SK-N-MC (cell line): ENCODE results near the gene MAP3K7CL.

Source experiments
- DNase-seq: peaks from one replicate; pipeline ENCODE4 v3.0.0-alpha.2; 2011; ENCODE audit warnings: low read depth, low spot score
- H3K27ac ChIP-seq: fragments of 200-600 bp; sonication (generic); 2 replicates; pipeline ENCODE4 v1.5.1; 2016; ENCODE audit warnings: mixed run types
- H3K36me3 ChIP-seq: fragments of 200-600 bp; sonication (generic); 2 replicates; pipeline ENCODE4 v1.6.1; 2017; ENCODE audit warnings: antibody characterized with exemption, low read length, mixed read lengths; ENCODE audit not compliant: insufficient read depth
- H3K4me3 ChIP-seq: fragments of 200-600 bp; sonication (generic); 2 replicates; pipeline ENCODE4 v1.5.1; 2016
- H3K9ac ChIP-seq: fragments of 200-600 bp; sonication (generic); 2 replicates; pipeline ENCODE4 v1.8.0; 2017; ENCODE audit warnings: mixed run types, mixed read lengths; ENCODE audit not compliant: insufficient read length
- H3K9me3 ChIP-seq: fragments of 200-600 bp; sonication (generic); 2 replicates; pipeline ENCODE4 v1.6.1; 2017; ENCODE audit warnings: low read depth, mild to moderate bottlenecking, antibody characterized with exemption, low read length, moderate library complexity, mixed read lengths
- EZH2 ChIP-seq: fragments of 200-600 bp; sonication (generic); IDR thresholded peaks from one replicate; pipeline ENCODE4 v1.6.1; 2017; ENCODE audit warnings: antibody characterized with exemption
- FOXP2 ChIP-seq: optimal IDR thresholded peaks from 2 replicates; pipeline ENCODE3; 2011; ENCODE audit warnings: mild to moderate bottlenecking, moderate library complexity; ENCODE audit not compliant: insufficient read depth; ENCODE audit errors: extremely low read length, control extremely low read depth
- POLR2AphosphoS5 ChIP-seq: IDR thresholded peaks from 2 replicates; pipeline ENCODE4 v1.6.1; 2012; ENCODE audit warnings: mild to moderate bottlenecking, low read depth, low read length, borderline replicate concordance

Gene MAP3K7CL

GRCh38 chr21:29189353-29189752 lies 58.9 kb downstream of the MAP3K7CL start:
- Histone ChIP-seq H3K9me3 (no peaks in the 10 kb centered on the region), H3K4me3 (no peak overlapping the region), H3K9ac (no peak overlapping the region), H3K27ac (no peak overlapping the region), H3K36me3 (no peaks in the 10 kb centered on the region)
- DNase-seq, result no peak
- TF ChIP-seq POLR2AphosphoS5 (no peak), EZH2 (no peak), FOXP2 (no peak)

- TF ChIP-seq EZH2 (no peak), POLR2AphosphoS5 (no peak), FOXP2 (no peak)
- no peak overlapping the region for H3K4me3 ChIP-seq
- H3K9ac ChIP-seq, result no peak overlapping the region
- H3K36me3 ChIP-seq, result no peaks in the 10 kb centered on the region
- H3K27ac ChIP-seq, result no peak overlapping the region
- DNase-seq, result no peak
- H3K9me3 ChIP-seq, result no peaks in the 10 kb centered on the region
Measured at GRCh38 chr21:29190923-29191331, 60.5 kb downstream of the MAP3K7CL start.

- TF ChIP-seq POLR2AphosphoS5 (peak; percentile 84), EZH2 (no peak)
- H3K4me3 ChIP-seq, result peak overlapping the region; percentile 80
- H3K27ac ChIP-seq, result peak overlapping the region; percentile 92
- H3K36me3 ChIP-seq, result no peaks in the 10 kb centered on the region
- H3K9ac ChIP-seq, result peak overlapping the region; percentile 85
- peak; percentile 24 for DNase-seq
- H3K9me3 ChIP-seq, result no peaks in the 10 kb centered on the region
Measured at GRCh38 chr21:29193072-29193471, 62.6 kb downstream of the MAP3K7CL start.

GRCh38 chr21:29193901-29194300 lies 63.5 kb downstream of the MAP3K7CL start:
- peak overlapping the region; percentile 80 for H3K4me3 ChIP-seq
- no peaks in the 10 kb centered on the region for H3K9me3 ChIP-seq
- peak overlapping the region; percentile 85 for H3K9ac ChIP-seq
- TF ChIP-seq FOXP2 (no peak), POLR2AphosphoS5 (no peak), EZH2 (no peak)
- DNase-seq, result no peak
- H3K27ac ChIP-seq, result no peak overlapping the region
- H3K36me3 ChIP-seq, result no peaks in the 10 kb centered on the region

- peak overlapping the region; percentile 85 for H3K9ac ChIP-seq
- peak overlapping the region; percentile 26; the same call in 1 of the 2 replicates for H3K27ac ChIP-seq
- H3K36me3 ChIP-seq, result no peaks in the 10 kb centered on the region
- TF ChIP-seq FOXP2, result no peak
- no peak for TF ChIP-seq POLR2AphosphoS5
- no peak for TF ChIP-seq EZH2
- H3K4me3 ChIP-seq, result peak overlapping the region; percentile 80
- DNase-seq, result no peak
- H3K9me3 ChIP-seq, result no peaks in the 10 kb centered on the region
Measured at GRCh38 chr21:29194342-29194741, 63.9 kb downstream of the MAP3K7CL start.

- Histone ChIP-seq H3K4me3 (peak overlapping the region; percentile 80), H3K27ac (peak overlapping the region; percentile 45; the same call in 1 of the 2 replicates), H3K9ac (peak overlapping the region; percentile 85), H3K9me3 (no peaks in the 10 kb centered on the region), H3K36me3 (no peaks in the 10 kb centered on the region)
- TF ChIP-seq FOXP2, result no peak
- no peak for TF ChIP-seq POLR2AphosphoS5
- no peak for TF ChIP-seq EZH2
- DNase-seq, result no peak
Measured at GRCh38 chr21:29194847-29195246, 64.4 kb downstream of the MAP3K7CL start.

- H3K4me3 ChIP-seq, result peak overlapping the region; percentile 80
- H3K36me3 ChIP-seq, result no peaks in the 10 kb centered on the region
- no peak for DNase-seq
- no peak for TF ChIP-seq EZH2
- no peak for TF ChIP-seq POLR2AphosphoS5
- TF ChIP-seq FOXP2, result peak; percentile 19
- peak overlapping the region; percentile 70 for H3K27ac ChIP-seq
- 0 out of 2 replicates have a peak, but pooled peaks cover 4% of the 10 kb centered on the region for H3K9me3 ChIP-seq
- H3K9ac ChIP-seq, result peak overlapping the region; percentile 85
Measured at GRCh38 chr21:29195981-29196669, 65.7 kb downstream of the MAP3K7CL start.

GRCh38 chr21:29196670-29197191 lies 66.3 kb downstream of the MAP3K7CL start:
- H3K9me3 ChIP-seq, result 0 out of 2 replicates have a peak, but pooled peaks cover 4% of the 10 kb centered on the region
- H3K4me3 ChIP-seq, result peak overlapping the region; percentile 80
- DNase-seq, result no peak
- H3K36me3 ChIP-seq, result no peaks in the 10 kb centered on the region
- TF ChIP-seq FOXP2 (no peak), EZH2 (no peak), POLR2AphosphoS5 (no peak)
- H3K9ac ChIP-seq, result no peak overlapping the region
- H3K27ac ChIP-seq, result no peak overlapping the region

- Histone ChIP-seq H3K36me3 (no peaks in the 10 kb centered on the region), H3K9ac (no peak overlapping the region), H3K4me3 (no peak overlapping the region), H3K27ac (no peak overlapping the region), H3K9me3 (0 out of 2 replicates have a peak, but pooled peaks cover 4% of the 10 kb centered on the region)
- no peak for TF ChIP-seq FOXP2
- no peak for TF ChIP-seq POLR2AphosphoS5
- TF ChIP-seq EZH2, result no peak
- no peak for DNase-seq
Measured at GRCh38 chr21:29201186-29201585, 70.7 kb downstream of the MAP3K7CL start.

GRCh38 chr21:29205009-29205408 lies 74.6 kb downstream of the MAP3K7CL start:
- no peaks in the 10 kb centered on the region for H3K36me3 ChIP-seq
- DNase-seq, result no peak
- H3K4me3 ChIP-seq, result no peak overlapping the region
- H3K9ac ChIP-seq, result no peak overlapping the region
- H3K9me3 ChIP-seq, result 0 out of 2 replicates have a peak, but pooled peaks cover 4% of the 10 kb centered on the region
- no peak for TF ChIP-seq FOXP2
- TF ChIP-seq EZH2, result no peak
- no peak for TF ChIP-seq POLR2AphosphoS5
- H3K27ac ChIP-seq, result no peak overlapping the region
